Measurements from ENCODE around the gene THSD4.

DNA sequence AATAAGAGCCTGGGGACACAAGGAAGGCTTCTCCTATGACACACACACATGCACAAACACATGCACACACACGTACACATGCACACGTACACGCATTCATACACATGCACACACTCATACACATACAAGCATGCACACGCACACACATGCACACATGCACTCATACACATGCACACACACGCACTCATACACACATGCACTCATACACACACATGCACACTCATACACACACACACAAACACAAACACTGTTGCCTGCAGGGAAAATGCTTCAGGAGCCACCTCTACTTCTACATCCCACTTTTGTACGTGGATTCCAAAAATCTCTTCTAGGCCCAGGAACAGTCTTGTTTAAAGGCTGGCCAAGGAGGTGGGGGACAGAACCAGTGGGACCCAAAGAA is 674.3 kb downstream of the THSD4 start:
- TF ChIP-seq, protein P1, sequence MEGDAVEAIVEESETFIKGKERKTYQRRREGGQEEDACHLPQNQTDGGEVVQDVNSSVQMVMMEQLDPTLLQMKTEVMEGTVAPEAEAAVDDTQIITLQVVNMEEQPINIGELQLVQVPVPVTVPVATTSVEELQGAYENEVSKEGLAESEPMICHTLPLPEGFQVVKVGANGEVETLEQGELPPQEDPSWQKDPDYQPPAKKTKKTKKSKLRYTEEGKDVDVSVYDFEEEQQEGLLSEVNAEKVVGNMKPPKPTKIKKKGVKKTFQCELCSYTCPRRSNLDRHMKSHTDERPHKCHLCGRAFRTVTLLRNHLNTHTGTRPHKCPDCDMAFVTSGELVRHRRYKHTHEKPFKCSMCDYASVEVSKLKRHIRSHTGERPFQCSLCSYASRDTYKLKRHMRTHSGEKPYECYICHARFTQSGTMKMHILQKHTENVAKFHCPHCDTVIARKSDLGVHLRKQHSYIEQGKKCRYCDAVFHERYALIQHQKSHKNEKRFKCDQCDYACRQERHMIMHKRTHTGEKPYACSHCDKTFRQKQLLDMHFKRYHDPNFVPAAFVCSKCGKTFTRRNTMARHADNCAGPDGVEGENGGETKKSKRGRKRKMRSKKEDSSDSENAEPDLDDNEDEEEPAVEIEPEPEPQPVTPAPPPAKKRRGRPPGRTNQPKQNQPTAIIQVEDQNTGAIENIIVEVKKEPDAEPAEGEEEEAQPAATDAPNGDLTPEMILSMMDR (conservative IDR thresholded peaks at IDR 0.05) = no peak
- no peak for TF ChIP-seq ZFX (IDR thresholded peaks at IDR 0.05)

Data from C4-2B (cell line).